ENCODE results near the gene ANGPTL4. TPM values are rescaled to one million over a fixed set of nuclear protein-coding genes. Genes with fewer than 3 reads are reported as not detected.

Gene ANGPTL4
- total and polyA plus RNA-seq, 9 of the 15 experiments (the other 6 are each of a cell fraction or from before 2014, with no cell fraction given) = 0.05 to 0.77 (median 0.22) TPM; not detected in 4

DNA sequence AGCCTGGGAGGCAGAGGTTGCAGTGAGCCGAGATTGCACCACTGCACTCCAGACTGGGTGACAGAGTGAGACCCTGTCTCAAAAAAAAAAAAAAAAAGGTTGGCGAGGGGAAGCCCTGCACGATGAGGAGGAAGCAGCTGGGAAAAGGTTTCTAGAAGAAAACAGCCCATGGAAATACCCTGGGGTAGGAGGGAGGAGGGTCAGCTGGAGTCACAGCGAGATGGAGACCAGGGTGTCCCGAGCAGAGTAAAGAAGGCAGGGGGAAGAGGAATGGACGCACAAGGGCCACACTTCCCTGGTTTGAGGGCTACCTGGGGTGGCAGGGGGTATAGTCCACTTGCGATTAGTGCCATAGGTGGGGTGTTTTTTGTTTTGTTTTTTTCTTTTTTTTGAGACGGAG is 27.3 kb upstream of the ANGPTL4 start:
- ChIA-PET POLR2A (interaction anchor here (0.7 to 3.8 kb wide), 5 partner anchors 9 to 67 kb away, joined by 3 to 34 read pairs (median 6); partner anchors contain the start of genes NDUFA7 and RPS28), CTCF (ENCODE audit: low intra/inter-chr PET ratio) (no interaction called here)
- Histone ChIP-seq H3K9me3 (replicated peaks; ENCODE audit: control insufficient read depth, insufficient read depth, low read depth, low read length) (no peaks in the 10 kb centered on the region), H3K27me3 (ENCODE audit: control insufficient read depth in 2 of 2, insufficient read depth in 2 of 2, low read length in 2 of 2) (peaks cover 13 to 36% of the 10 kb centered on the region in 2 experiments; a peak in 4 of 5 replicates), H3K9me1 (ENCODE audit: control insufficient read depth, insufficient read depth, low read length) (no peaks in the 10 kb centered on the region), H4K20me1 (replicated peaks; ENCODE audit: control insufficient read depth, insufficient read depth, low read length) (no peaks in the 10 kb centered on the region), H3K27ac (ENCODE audit: extremely low read depth, low read depth, low read length) (no peak overlapping the region), H3K4me2 (ENCODE audit: insufficient read depth, low read length) (no peak overlapping the region), H2AFZ (ENCODE audit: low read depth, low read length) (no peak overlapping the region), H3K4me1 (replicated peaks in 1 of 2; ENCODE audit: control insufficient read depth in 2 of 2, insufficient read depth in 2 of 2, low read length in 2 of 2) (peaks cover 0 to 42% of the 10 kb centered on the region in 2 experiments; a peak in 3 of 5 replicates), H3K79me2 (ENCODE audit: control insufficient read depth, insufficient read depth, low read length) (no peaks in the 10 kb centered on the region), H3K36me3 (ENCODE audit: control insufficient read depth, insufficient read depth, low read length) (no peaks in the 10 kb centered on the region), H3K4me3 (no peak overlapping the region), H3K9ac (ENCODE audit: insufficient read depth in 1 of 2, low read depth in 2 of 2, low read length in 2 of 2) (no peak overlapping the region)
- DNase-seq (ENCODE audit: extremely low read depth in 1 of 4, low spot score in 3 of 4) (no peak), FAIRE-seq (no peak), ATAC-seq (no peak)
- intact Hi-C loops (cut with micrococcal nuclease) = no loop called here
- in situ Hi-C loops (cut with MboI) = no loop called here
- 6% methylated on average over 6 of the region's 8 CpGs for WGBS (ENCODE audit: insufficient coverage, low coverage, missing lambda C conversion rate)
- no TSS peak for BruUV-seq (replicated peaks)
- TF ChIP-seq, protein P1, sequence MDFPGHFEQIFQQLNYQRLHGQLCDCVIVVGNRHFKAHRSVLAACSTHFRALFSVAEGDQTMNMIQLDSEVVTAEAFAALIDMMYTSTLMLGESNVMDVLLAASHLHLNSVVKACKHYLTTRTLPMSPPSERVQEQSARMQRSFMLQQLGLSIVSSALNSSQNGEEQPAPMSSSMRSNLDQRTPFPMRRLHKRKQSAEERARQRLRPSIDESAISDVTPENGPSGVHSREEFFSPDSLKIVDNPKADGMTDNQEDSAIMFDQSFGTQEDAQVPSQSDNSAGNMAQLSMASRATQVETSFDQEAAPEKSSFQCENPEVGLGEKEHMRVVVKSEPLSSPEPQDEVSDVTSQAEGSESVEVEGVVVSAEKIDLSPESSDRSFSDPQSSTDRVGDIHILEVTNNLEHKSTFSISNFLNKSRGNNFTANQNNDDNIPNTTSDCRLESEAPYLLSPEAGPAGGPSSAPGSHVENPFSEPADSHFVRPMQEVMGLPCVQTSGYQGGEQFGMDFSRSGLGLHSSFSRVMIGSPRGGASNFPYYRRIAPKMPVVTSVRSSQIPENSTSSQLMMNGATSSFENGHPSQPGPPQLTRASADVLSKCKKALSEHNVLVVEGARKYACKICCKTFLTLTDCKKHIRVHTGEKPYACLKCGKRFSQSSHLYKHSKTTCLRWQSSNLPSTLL (IDR thresholded peaks at IDR 0.05) = no peak
- TF ChIP-seq, protein P2, sequence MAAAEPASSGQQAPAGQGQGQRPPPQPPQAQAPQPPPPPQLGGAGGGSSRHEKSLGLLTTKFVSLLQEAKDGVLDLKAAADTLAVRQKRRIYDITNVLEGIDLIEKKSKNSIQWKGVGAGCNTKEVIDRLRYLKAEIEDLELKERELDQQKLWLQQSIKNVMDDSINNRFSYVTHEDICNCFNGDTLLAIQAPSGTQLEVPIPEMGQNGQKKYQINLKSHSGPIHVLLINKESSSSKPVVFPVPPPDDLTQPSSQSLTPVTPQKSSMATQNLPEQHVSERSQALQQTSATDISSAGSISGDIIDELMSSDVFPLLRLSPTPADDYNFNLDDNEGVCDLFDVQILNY (CRISPR knock-in tag; IDR thresholded peaks at IDR 0.05) = no peak
- TF ChIP-seq NR3C1 (CRISPR knock-in tag; IDR thresholded peaks at IDR 0.05) (no peak), NR0B1 (IDR thresholded peaks at IDR 0.05; ENCODE audit: partially characterized antibody) (no peak), STAT5B (CRISPR knock-in tag; IDR thresholded peaks at IDR 0.05) (no peak), TCF3 (CRISPR knock-in tag; IDR thresholded peaks at IDR 0.05) (no peak), PHF21A (IDR thresholded peaks at IDR 0.05; ENCODE audit: borderline replicate concordance, low read depth) (no peak), FOXJ2 (tag; IDR thresholded peaks at IDR 0.05) (no peak), XRCC4 (IDR thresholded peaks at IDR 0.05; ENCODE audit: extremely low read depth, insufficient read depth, insufficient read length) (no peak), GTF2F1 (IDR thresholded peaks at IDR 0.05; ENCODE audit: low read depth, low read length) (no peak), CSDE1 (IDR thresholded peaks at IDR 0.05) (no peak)
